GM12865 (cell line): ENCODE data around the gene LIG1.

Experiments used
- DNase-seq: peaks from one replicate; pipeline ENCODE4 v3.0.0; 2010; ENCODE audit warnings: low read depth
- H3K4me3 ChIP-seq: 2 replicates; pipeline ENCODE4 v1.5.1; 2011; ENCODE audit warnings: mild to moderate bottlenecking, low read depth, low read length, control low read depth
- CTCF ChIP-seq: IDR thresholded peaks from 2 replicates; pipeline ENCODE4 v1.5.1; 2011; ENCODE audit warnings: low read length, control low read depth, low read depth, inconsistent platforms; ENCODE audit not compliant: insufficient read depth; ENCODE audit errors: missing control alignments

LIG1 gene

GRCh38 chr19:48194041-48194843 is 24.1 kb upstream of the LIG1 start:
- DNase-seq, result peak; percentile 50
- H3K4me3 ChIP-seq, result no peak overlapping the region
- TF ChIP-seq CTCF, result peak; percentile 58

- H3K4me3 ChIP-seq, result no peak overlapping the region
- DNase-seq, result no peak
- TF ChIP-seq CTCF, result no peak
Observed at GRCh38 chr19:48192750-48193149, 22.6 kb upstream of the LIG1 start.

- H3K4me3 ChIP-seq, result no peak overlapping the region
- no peak for TF ChIP-seq CTCF
- DNase-seq, result no peak
Observed at GRCh38 chr19:48190885-48191284, 20.7 kb upstream of the LIG1 start.

GRCh38 chr19:48190288-48190884 is 20.2 kb upstream of the LIG1 start:
- DNase-seq, result no peak

GRCh38 chr19:48186541-48186991 is 16.4 kb upstream of the LIG1 start:
- no peak for TF ChIP-seq CTCF
- peak; percentile 44 for DNase-seq
- no peak overlapping the region for H3K4me3 ChIP-seq

More at GRCh38 chr19:48190288-48190884, 20.2 kb upstream of the LIG1 start:
- no peak for TF ChIP-seq CTCF
- H3K4me3 ChIP-seq, result no peak overlapping the region

- TF ChIP-seq CTCF, result no peak
- H3K4me3 ChIP-seq, result no peak overlapping the region
Observed at GRCh38 chr19:48186015-48186414, 15.9 kb upstream of the LIG1 start.

More at GRCh38 chr19:48186015-48186414, 15.9 kb upstream of the LIG1 start:
- DNase-seq, result no peak
